NCI-H774 (cell line): Measurements from ENCODE around the gene CC2D1A.
A peak's percentile ranks its signal among the peaks of the same experiment; 100 is the strongest.

ENCODE experiments used
- DNase-seq: peaks from one replicate; lab custom pipeline; 2025; lab: John Stamatoyannopoulos, UW

The CC2D1A gene

DNA sequence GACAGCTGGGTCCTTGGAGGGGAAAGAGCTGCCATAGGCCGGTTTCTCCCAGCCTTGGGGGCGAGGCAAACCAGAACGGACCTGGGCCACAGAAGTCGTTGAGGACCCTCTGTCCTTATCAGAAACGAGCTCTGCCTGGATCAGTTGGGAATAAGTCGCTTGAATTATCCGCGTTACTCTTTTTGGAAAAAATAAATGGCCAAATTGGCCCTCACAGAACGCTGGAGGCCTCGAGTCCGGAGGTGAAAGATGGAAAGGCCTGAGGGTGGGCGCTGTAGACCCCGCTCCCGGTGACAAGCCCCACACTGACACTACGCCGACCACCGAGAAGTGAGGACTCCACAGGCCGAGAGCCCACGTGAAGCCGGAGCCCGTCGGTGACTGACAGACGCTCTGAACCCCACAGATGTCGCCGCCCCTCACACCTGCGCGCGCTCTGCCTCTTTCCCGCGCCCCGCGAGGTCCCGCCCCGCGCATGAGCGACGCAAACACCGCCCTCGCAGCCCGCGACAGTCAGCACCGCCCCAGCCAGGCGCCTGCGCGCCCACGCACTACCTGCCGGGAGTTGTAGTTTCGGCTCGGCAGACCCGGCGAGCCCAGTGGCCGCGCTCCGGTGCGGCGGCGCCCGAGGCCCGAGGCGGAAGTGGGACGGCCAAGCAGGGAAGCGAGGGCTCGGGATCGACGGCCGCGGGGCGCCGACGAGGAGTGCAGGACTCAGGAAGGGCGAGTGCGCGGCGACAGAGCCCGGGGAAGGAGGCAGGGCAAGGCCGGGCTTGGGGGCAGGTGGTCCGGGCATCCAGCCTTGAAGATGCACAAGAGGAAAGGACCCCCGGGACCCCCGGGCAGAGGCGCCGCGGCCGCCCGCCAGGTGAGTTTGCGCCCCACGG, at the start of gene CC2D1A, which contains the start of gene BRME1:
Gene CC2D1A (plus strand): TSS at position 568 of the 887 bp plus-strand sequence. CDS start 241 bp downstream, at position 809.
Gene BRME1 (minus strand): TSS at position 484 of the 887 bp plus-strand sequence. CDS start 1,225 bp downstream, outside the sequence.
- DNase-seq: peak; percentile 88

DNA sequence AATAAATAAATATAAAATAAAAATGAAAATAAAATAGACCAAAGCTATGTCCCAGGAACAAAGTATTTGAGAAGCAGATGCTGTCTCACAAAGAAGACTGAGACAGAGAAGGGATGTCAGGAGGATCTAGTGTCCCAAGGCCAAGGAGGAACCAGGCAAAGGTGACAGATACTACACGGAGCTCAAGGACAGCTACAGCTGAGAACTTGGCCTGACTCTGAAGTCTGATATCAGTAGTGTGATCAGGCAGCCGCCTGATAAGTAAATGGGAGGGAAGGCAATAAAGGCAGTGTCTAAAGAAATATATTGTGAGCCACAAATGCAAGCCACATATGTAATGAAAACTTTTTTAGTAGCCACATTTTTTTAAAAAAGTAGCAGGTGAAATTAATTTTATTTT, 49.5 kb upstream of the CC2D1A start:
- DNase-seq: no peak

DNA sequence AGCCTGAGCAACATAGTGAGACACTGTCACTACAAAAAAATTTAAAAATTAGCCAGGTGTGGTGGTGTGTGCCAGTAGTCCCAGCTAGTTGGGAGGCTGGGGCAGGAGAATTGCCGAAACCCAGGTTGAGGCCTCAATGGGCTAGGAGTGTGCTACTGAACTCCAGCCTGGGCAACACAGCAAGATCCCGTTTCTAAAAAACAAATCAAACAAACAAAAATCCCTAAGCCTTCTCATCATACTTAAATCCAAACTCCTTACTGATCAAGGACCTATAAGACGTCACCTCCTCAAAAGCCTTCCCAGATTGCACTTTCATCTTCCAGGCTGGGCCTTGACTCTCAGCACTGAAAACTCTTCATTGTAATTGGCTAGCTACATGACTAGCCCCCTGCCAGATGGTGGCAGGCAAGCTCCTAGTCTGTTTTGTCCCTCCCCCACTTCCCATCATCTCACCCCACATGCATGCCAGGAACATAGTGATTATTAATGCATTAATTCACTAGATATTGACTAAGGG, 46.6 kb upstream of the CC2D1A start:
- DNase-seq: no peak

DNA sequence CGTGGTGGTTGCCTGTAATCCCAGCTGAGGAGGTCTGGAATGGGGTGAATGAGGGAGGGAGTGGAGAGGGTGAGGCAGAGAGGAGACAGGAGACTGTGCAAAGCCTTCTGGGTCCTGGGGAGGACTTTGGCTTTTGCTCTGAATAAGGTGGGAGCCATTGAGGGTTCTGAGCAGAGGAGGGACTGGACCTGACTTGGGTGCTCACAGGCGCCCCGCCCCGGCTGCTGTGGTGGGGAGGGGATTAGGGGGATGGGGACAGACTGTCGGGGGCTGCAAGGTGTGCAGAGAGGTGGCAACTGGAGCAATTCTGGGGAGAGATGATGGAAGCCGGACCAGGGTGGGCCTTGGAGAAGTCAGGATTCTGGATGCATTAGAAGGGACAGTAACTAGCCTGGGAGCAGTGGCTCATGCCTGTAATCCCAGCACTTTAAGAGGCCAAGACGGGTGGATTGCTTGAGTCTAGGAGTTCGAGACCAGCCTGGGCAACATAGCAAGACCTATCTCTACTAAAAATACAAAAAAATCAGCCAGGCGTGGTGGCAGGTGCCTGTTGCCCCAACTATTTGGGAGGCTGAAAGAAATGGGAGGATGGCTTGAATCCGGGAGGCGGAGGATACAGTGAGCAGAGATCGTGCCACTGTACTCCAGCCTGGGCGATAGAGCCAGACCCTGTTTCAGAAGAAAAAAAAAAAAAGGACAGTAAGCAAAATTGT, 45.2 kb upstream of the CC2D1A start:
- no peak for DNase-seq

DNA sequence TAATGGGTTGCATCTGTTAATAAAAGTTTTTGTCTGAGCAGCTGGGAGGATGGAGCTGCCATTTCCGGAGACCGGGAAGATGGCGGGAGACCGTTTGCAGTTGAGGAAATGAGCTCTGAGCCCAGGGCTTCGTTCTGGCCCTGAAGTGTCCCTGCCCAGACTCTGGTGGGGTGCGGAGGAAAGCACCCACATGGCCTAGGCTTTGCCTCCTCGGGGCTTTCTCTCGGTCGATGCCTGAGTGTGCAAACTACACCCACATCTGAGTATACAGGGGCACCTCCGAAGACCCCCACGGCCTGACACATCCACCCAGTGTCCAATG, 44.6 kb upstream of the CC2D1A start:
- DNase-seq: no peak

DNA sequence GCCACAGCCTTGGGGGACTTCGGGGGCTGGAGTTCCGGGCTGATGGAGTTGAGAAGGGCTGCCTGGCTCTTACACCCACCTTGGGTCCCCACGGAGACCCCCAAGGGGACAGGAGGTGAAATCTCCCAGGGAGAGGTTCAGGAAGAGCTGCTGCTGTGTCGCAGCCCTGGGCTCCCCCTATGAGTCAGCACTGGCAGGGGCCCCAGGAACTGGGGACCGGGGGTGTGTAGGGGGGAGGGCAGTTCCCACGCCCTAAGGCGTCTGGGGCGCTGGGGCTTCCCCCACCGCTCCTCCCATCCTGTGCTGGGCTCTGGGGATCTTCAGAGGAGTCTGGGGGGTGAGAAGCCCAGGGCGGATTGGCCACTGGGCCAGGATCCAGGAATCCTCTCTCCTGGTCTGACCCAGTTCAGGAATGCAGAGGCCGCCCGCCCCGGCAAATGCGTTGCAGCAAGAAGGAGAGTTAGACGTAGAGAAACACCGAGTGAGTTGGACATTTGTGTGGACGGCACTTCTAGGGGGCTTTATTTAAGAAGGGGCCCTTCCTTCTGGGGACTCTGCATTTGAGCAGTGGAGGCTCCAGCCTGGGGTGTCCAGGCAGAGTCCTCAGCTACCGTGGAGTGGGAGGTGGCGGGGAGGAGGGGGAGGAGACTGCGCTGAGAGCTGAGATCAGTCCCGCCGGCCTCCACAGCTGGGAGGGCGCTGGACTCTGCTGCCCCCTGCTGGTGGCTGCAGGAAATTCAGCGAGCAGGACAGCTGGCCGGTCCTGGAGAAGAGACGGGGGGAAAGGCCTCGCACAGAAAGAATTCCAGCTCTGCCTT, 44.1 kb upstream of the CC2D1A start:
- peak; percentile 76 for DNase-seq

DNA sequence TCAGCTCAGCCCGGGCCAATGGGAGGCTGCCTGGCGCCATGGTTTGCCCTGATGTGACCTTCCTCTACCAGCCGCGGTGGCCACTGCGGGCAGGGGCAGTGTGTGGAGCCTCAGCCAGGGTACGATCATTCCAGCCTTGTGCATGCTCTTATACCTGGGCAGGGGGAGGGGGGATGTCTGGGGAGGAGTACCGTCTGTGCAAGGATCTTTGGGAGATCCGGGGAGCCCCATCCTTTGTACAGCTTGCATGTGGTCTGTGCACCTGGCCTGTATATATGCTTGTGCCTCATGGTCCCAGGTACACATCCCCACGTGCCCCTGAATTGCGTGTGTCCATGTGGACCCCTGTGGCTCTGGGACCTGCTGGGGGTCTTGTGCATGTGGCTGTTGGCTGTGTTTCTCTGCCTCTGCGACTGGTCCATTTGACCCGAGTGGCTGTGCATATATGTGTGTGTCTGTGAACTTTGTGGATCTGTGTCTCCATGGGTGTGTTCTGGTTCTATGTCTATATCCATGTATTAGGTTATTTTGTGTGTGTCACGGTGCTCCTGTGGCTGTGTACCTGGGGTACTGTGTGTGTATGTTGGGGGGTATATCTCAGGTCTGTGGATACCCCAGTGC, 41.8 kb upstream of the CC2D1A start:
- DNase-seq: no peak

DNA sequence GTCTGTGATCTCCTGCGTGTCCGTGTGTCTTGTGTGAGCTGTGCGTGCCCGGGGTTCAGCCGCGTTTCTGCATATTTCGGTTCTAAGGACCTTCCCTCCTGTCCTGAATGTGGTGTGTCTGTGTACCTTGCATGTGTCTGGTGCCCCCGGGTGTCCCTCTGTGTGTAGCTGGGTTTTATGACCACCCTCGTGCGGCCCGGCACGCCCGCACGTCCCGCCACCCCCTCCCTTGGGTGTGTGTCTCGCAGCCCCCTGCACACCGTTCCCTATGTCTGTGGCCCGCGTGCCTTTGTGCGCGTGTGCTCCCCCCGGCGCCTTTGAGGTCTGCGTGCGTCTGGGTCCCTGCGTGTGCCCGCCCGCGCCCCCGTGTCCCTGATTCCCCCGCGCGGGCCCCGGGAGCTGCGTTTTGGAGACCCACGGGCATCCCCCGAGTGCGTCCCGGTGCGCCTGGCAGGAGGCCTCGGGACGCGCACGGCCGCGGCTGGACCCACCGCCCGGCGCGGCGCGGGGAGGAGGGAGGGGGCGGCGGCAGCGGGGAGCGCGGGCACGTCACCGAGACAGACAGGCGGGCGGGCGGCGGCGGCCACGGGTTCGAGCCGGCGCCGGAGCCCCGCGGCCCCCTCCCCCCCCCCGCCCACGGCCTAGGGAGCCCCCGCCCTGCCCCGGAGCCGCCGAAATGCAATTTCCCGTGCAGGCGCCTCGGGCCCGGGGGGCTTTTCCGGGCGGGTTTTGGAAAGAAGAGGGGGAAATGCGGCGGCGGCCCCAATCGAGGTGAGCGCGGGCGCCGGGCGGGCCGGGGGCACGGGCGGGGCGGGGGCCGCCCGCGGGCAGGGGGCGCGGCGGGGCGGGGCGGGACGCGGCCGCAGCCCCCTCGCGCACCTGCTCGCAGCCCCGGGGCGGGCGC, 41.1 kb upstream of the CC2D1A start:
- DNase-seq: no peak

DNA sequence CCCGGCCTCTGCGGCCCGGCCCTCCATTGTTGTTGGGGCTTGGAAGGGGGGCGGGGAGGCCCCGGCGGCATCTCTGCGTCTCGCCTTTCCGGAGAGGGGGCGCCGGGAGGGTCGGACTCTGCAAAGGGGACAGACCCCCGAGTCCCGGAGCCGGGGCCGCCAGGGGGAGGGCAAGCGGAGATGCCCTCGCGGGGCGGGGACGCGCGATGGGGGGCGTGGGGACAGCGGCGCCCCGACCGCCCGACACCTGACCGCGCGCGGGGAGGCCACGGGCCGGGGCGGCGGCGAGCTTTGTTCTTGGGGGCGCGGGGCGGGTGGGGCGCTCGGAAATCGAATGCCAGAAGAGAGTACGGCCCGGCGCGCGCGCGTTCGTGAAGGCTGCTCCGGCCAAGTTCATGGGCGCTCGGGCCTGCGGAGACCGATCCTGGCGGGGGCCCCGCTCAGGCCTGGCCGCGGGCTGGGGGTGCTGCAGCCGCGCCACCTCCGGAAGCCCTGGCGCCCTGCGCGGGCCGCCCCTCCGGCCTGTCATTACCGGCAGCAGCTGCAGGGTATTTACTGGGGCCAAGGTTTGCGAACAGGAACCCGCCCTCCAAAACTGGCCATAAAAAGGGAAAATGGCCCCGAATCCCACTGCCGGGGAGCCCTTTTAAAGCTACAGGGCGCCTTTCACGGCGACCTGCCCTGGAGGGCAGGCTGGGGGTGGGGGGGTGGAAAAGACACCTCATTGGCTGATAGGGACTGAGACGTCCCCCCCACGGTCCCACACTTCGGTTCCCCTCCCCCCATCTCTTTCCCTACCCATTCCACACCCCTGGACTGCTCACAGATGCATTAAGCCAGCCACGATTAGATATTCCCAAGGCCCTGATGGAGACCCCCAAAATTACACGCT, 40.2 kb upstream of the CC2D1A start:
- DNase-seq: no peak

DNA sequence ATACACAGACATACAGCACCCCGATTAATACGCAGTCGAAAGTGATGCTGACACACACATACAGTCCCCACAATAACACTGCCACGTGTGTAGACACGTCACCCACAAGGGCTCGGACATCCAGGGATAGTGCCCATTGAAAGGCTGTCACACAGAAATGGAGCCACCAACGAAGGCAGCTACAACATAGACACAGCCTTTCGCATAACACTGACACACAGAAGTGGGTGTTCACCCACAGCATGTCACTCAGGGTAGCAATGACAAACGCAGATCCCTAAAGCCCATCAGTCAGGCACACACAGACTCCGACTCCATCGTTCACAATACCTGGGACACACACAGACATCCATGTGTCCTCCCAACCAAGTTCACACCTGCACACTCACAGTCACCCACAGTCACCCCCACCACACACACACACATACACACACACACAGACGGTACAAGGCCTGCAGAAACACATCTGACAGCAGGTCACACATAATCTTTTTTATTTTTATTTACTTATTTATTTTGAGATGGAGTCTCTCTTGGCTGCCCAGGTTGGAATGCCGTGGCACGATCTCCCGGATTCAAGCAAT, 39.4 kb upstream of the CC2D1A start:
- DNase-seq: no peak

DNA sequence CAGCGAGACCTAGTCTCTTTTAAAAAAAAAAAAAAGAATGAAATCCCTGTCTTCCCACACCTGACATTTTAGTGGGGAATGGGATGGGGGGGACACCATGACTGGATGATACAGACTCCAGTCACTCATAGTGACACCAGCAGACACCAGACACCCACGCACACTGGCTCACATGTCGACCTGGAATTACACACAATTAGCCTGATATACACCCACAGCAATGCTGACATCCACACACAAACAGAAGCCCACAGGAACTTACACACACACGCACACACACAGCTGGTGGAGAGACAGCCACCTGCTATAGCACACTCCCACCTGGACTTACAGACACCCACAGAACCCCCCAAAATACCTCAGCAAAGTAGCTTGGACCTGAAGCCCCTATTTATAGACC, 37.3 kb upstream of the CC2D1A start:
- no peak for DNase-seq

DNA sequence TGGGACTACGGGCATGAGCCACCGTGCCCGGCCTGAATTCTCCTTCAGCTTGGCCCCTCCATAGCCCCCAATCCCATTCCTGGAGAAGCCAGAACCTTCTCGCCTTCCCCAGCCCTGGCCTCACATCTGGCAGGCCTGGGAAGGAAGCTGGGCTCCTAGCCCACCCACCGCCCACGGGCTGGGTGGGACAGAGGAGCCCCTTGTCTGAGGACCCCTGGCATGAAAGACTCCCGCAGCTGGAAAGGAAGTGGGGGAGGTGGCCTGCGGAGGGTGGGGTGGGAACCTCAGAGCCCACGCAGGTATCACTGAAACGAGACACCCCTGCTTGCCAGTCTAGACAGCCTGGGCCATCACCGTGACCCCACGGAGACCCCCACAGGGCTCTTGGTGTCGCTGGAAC, 36.7 kb upstream of the CC2D1A start:
- no peak for DNase-seq

DNA sequence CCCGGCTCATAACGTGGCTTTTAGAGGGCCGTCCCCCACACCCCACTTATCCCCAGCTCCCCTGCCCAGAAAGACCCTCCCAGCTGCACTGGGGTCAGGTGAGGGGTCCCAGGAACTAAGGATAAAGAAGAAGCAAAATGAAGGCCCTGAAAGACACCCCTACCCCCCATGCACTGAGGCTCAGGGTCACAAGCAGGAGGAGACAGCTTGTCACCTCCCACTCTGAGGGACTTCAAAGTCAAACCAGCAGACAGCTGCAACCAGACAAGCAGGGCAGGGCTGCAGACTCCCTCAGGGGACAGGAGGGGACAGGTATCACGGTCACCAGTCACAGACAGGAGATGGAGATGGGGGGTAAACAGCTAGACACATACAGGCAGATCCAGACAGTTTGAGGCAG, 35.1 kb upstream of the CC2D1A start:
- no peak for DNase-seq

DNA sequence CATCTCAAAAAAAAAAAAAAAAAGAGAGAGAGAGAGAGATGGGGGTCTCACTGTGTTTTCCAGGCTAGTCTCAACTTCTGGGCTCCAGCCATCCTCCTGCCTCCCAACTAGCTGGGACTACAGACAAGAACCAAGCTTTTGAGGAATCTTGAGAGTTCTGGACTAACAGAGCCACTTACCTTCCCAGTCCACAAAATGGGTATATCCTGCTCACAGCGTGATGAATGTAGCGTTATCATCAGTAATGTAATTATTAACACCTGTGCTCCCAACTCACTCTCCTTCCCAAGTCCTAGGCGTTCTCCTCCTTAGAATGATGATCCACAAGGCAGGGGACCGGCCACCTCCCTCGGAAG, 33.7 kb upstream of the CC2D1A start:
- DNase-seq: no peak

DNA sequence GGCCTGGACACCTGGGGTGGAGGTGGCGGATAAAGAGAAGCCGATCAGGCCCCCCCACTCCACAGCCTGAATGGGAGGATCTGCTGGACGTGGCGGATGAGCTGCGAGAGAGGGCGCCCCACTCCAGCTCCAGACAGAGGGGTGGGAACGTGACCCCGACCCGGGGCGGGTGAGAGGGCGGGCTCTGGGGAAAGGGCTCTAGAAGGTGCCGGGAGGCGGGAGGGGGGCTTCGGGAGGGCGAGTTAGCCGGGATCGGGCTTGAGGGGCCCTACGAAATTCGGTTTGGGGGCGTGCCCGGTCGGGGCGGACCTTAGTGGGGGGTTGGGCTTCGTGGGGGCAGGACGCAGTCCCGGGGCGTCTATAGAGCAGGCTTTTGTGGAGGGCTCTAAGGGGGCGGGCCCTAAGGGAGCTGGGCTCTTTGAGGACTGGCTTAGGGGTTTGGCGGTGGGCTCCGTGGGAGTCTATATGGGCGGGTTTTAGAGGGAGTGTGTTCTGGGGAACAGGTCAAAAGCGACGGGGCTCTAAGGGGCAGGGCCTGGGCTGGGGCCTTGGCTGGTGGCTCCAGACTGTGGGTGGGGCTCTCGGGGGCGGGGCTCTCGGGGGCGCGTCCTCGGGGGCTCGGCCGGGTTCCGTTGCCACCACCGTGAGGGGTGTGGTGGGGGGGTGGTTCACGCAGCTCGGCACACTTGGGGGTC, 33.2 kb upstream of the CC2D1A start:
- DNase-seq: peak; percentile 29

DNA sequence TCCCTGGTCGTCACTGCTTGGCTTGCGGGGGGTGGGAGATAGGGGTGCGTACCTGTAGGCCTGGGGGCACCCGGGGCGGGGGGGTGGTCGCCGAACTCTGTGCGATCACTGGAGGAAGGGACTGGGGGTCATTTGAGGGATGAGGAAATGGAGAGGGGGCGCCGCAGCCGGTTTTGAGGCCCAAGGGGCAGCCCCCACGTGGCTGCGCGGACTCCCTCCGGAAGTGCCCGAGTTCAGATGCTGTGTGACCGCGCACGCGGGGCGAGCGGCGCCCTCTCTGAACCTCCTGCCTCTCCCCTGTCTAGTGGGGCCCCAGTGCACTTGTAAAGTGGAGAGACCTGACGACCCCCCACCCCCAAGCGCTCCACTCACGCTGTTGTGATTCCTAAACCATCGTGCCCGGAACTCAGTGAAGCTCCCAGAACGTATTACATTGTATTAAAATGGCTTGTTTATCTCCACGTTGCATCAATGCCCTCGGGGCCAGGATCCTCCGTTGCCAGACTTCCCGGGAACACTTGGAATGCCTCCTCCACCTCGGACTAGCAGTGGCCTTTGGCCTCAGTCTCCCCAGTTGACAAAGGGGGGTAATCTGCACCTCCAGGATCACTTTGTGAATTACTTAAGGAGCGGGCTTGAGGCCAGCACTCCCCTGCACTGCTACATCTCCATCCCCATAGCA, 32.0 kb upstream of the CC2D1A start:
- no peak for DNase-seq

DNA sequence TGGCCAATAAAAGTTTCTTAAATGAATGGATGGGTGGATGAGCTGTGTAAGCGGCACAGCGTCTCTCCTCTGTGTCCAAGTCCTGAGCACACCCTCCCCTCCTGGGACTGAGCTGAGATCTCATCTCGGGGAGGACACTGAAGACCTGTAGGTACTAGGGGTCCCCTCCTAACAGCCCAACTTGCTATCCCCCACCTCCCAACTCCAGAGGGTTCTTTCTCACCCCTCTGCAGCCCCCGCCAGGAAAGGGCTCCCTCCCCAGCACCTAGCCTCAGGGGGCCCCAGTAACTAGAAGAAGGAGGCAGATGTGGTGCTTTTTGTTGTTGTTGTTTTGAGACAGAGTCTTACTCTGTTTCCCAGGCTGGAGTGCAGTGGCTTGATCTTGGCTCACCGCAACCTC, 30.2 kb upstream of the CC2D1A start:
- DNase-seq: no peak

DNA sequence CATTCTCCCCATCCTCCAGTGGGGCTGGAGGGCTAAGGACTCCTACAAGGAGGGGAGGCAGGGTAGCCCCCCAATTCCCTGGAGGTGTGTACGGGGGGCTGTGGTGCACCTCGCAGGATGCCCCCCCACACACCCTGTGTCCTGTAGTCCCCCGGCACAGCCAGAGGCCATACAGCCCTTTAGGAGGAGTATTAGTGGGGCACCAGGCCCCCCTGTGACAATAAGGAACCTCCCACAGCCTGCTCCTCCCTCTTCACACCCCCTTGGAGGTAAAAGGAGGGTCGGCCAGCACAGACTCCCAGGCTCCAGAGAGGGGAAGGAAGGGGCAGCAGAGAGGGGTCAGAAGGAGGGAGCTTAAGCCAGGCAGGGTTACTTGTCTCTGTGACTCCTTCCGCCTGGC, 29.2 kb upstream of the CC2D1A start, which contains the start of gene NANOS3:
Gene NANOS3 (plus strand): TSS at position 301 of the 400 bp plus-strand sequence. CDS start 115 bp downstream, outside the sequence.
- no peak for DNase-seq
